LHCN-M2 (cell line): ENCODE results near the gene SELENON. TPM values are rescaled to one million over a fixed set of nuclear protein-coding genes. Genes with fewer than 3 reads are reported as not detected.

Source experiments
- DNase-seq: peaks from one replicate; pipeline ENCODE4 v3.0.0-alpha.2; 2012; ENCODE audit warnings: low read depth
- polyA plus RNA-seq: library from polyadenylated mRNA; unstranded; fragments of >200 nt; gene quantifications from one replicate; pipeline ENCODE4 v1.2.1, GENCODE V29; 2012; ENCODE audit warnings: missing spikeins
- total RNA-seq: library from RNA; depleted of rRNA; stranded (reverse); fragments of >200 nt; gene quantifications from 2 replicates; pipeline ENCODE4 v1.2.3, GENCODE V29; 2014; rRNA removed

The SELENON gene
- total RNA-seq, result 35.5 and 43.1 TPM in 2 replicates
- polyA plus RNA-seq, result 62.2 TPM

DNA sequence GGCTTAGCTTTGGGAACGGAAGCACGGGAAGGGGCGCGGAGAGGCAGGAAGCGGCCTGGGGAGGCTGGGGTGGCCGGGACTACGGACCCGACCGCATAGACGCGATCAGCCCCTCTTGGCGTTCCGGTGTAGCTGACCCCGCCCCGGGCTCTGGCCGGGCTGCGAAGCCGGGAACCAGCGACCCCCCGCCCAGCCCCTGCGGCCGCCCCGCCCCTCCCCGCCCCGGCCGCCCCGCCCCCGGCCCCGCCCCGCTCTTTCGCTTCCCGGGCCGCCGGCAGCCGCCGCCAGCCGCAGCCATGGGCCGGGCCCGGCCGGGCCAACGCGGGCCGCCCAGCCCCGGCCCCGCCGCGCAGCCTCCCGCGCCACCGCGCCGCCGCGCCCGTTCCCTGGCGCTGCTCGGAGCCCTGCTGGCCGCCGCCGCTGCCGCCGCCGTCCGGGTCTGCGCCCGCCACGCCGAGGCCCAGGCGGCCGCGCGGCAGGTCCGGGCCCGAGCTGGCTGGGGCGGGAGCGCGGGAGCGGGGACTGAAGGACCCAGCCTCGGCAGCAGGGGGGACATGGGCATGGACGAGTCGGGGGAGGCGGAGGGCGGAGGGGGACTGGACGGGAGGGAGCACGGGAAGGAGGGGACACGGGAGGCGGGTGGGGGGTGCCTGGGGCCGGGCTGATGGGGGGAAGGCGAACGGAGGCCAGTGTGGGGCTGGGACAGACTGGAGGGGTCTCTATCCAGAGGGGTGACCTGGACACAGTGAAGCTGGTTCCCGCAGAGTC, at the start of gene SELENON:
Gene SELENON, plus strand, starts transcription at position 259 of the 768 bp plus-strand sequence. Its CDS starts 38 bp downstream, at position 297.
- DNase-seq, result peak; percentile 19

DNA sequence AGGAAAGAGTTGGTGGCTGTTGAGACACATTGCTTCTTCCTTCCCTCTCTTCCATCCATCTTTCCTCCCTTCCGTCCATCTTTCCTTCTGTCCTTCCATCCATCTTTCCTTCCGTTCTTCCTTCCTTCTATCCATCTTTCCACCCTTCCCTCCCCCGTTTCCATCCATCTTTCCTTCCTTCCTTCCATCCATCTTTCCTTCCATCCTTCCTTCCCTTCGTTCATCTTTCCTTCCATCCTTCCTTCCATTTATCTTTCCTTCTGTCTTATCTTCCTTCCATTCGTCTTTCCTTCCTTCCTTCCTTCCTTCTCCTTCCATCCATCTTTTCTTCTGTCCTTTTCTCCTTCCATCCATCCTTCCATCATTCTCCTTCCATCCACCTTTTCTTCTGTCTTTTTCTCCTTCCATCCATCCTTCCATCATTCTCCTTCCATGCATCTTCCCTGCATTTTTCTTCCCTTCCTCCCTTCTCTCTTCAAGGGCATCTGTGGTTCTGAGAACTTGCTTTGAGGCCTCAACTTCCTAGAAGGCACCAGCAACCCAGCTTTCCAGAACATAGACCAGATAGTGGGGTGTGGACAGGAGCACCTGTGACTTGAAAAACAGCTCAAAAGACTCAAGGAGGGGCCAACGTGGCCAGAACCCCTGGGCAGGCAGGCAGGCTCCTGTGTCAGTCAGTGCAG, 48.9 kb upstream of the SELENON start:
- DNase-seq, result no peak

GRCh38 chr1:25754470-25755181, 45.4 kb upstream of the SELENON start:
- DNase-seq, result no peak

DNA sequence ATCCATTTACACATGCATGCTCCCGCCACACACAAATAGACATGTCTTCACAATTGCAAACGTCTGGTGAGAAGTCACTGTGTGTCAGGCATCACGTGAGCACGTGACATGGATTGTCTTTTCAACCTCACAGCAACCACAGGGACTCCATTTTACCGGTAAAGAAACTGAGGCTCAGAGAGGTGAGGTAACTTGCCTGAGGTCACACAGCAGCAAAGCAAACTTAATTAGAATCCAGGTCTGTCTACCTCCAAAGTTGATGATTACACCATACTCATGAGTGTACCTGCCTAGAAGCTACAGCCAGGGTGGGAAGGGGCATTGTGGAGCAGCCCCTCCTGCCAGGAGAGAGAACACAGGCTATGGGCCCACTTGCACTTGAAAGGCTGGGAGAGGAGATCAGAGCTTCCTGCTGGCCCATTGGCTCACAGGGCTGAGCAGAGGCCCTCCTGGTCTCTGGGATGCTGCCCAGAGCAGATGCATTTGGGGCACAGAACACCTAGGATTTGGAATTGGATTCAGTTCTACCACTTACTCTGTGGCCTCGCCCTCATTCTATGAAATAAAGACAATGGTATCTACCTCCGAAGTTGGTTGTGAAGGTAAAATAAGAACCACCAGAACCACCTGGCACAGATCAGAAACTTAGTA, 44.4 kb upstream of the SELENON start:
- DNase-seq, result no peak

DNA sequence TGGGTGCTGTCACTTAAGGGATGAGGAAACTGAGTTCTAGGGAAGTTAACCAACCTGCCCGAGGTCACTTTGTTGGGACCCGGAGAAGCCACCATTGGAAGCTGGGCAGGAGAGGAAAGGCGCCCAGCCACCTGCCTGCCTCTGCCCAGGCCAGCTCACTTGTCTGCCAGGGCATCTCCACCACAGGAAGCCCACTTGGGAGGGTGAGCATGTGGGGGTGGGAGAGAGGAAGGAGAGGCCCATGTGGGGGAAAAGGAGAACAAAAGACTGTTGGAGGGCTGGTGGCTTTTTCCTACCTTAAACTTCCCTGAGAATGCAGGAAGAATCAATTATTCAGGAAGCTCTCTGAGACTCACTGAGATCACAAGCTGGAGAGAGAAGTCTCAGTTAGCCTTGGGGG, 43.8 kb upstream of the SELENON start:
- no peak for DNase-seq

- no peak for DNase-seq
Measured at GRCh38 chr1:25757151-25757845, 42.7 kb upstream of the SELENON start.

DNA sequence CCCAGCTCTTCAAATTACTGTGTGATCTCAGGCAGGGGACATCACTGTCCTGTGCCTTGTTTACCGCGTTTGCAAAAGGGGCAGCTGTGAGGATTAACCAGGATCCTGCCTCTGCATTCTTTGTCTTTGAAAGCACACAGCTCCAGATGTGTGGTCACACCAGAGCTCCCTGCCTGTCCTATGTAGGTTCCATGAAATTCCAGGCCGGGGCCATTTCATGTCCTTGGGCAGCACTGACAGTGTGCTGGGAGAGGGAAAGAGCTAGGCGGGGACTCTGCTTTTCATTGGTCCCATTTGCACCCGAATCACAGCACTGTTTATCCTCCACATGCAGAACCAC, 42.2 kb upstream of the SELENON start:
- no peak for DNase-seq

- no peak for DNase-seq
Measured at GRCh38 chr1:25758466-25759070, 41.4 kb upstream of the SELENON start.

DNA sequence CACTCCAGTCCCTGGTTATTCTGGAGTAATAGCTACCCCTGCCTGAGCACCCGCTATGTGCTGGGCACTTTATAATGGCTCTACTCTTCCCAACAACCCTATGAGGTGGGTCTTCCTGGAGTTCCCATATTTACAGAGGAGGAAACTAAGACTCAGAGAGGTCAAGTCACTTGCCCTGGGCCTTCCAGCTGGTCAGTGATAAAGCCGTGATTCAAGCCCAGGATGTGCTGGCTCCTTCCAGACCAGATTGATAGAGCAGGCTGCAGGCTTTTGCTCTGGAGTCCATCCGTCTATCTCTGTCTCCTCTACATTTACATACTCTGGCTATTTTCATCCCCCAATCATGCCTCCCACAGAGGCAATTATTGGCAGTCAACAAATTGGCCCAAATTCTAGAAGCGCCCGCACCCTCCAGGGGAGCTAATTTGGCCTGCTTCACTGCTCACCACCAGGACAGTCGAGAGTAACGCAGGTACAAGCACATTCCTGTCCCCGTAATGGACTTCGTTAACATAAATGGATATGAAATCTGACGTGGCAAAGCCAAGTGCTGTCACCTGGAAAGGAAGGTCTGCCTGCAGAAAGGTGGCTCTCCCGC, 39.8 kb upstream of the SELENON start:
- no peak for DNase-seq

GRCh38 chr1:25760871-25761270, 39.1 kb upstream of the SELENON start:
- DNase-seq, result no peak

DNA sequence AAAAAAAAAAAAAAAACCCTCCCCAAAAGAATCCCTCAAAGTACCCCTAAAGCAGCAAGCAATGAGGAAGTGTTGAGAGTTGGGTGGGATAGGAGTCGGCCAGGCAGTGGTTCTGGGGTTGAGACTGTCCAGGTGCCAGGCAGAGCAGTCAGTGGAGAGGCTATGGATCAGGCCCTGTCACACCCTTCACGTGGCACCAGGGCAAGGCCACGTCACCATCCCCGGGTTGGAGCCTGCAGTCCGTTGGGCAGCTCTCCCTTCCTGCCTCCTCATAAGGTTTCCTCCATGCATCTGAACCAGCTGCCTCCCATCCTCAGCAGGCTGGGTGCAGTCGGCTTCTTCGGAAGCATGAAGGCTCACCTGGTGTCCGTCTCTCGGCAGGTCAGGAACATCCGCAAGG, 36.5 kb upstream of the SELENON start:
- no peak for DNase-seq

DNA sequence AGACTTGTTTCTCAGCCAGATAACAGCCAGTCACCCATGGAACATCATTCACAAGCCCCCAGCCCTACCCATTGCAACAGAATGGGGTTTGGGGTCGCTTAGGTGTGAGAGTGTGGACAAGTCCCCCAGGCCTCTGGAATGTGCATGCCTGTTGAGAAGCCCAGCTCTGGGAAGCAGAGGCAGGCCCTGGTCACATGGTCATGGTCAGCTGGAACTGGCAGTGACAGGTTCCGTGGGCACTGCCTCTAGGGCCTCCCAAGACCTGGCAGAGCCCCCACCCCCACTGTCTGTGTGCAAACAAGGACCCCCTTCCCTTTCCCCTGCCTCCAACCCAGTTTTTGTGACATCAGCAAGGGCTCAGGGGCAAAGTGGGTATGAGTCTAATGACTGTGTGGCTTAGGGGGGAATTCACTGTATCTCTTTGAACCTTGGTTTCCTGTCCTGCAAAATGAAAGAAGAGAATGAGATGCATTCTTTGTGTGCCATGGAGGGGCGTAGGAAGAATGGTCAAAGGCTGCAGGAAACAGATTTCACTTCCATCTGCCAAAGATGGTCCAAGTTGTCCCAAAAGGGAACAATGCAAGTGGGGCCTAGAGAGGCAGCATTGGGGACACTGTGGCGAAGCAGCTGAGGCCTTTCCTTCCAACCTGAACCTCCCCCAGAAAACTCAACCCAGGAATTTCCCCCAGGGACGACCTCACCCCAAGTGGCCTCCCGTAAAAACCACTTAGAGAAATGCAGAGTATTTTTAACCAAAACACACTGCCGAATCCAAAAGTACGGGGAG, 34.7 kb upstream of the SELENON start:
- no peak for DNase-seq

- DNase-seq, result no peak
Measured at GRCh38 chr1:25765923-25766589, 33.9 kb upstream of the SELENON start.

- DNase-seq, result no peak
Measured at GRCh38 chr1:25766721-25767436, 33.1 kb upstream of the SELENON start.

GRCh38 chr1:25767437-25767770, 32.6 kb upstream of the SELENON start:
- DNase-seq, result no peak

DNA sequence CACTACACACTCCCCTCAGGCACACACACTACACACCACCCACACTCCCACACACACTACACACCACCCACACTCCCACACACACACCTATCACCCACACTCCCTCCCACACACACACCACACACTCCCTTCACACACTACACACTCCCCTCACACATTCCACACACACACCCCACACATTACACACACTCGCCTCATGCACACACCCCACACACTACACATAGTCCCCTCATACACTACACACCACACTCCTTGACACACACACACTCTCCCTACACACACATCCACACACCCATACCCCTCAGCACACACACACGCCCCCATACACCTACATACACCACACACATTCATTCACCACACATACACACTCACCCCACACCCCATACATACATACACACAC, 31.0 kb upstream of the SELENON start:
- DNase-seq, result no peak

- DNase-seq, result no peak
Measured at GRCh38 chr1:25769625-25770383, 30.2 kb upstream of the SELENON start.
